ENCODE data around the gene G6PC3. TPM values are rescaled to one million over a fixed set of nuclear protein-coding genes. Genes with fewer than 3 reads are reported as not detected.

Gene G6PC3
- total RNA-seq, 1 experiment from 2014 or later: 99.6 TPM

GRCh38 chr17:44102849-44103622 is 32.5 kb downstream of the G6PC3 start:
- no TSS peak for BruUV-seq (replicated peaks)
- no peaks in the 10 kb centered on the region for H3K9me3 Mint-ChIP-seq (ENCODE audit: low read depth, unreplicated experiment)
- CTCF ChIA-PET: interaction anchor here (0.6 to 1.9 kb wide), 2 partner anchors 12 to 70 kb away, joined by 7 to 13 read pairs; no protein-coding TSS in a partner anchor
- peaks cover 9% of the 10 kb centered on the region for H3K4me1 Mint-ChIP-seq (ENCODE audit: low read depth, unreplicated experiment)
- no peak for DNase-seq
- TF ChIP-seq, protein P1, sequence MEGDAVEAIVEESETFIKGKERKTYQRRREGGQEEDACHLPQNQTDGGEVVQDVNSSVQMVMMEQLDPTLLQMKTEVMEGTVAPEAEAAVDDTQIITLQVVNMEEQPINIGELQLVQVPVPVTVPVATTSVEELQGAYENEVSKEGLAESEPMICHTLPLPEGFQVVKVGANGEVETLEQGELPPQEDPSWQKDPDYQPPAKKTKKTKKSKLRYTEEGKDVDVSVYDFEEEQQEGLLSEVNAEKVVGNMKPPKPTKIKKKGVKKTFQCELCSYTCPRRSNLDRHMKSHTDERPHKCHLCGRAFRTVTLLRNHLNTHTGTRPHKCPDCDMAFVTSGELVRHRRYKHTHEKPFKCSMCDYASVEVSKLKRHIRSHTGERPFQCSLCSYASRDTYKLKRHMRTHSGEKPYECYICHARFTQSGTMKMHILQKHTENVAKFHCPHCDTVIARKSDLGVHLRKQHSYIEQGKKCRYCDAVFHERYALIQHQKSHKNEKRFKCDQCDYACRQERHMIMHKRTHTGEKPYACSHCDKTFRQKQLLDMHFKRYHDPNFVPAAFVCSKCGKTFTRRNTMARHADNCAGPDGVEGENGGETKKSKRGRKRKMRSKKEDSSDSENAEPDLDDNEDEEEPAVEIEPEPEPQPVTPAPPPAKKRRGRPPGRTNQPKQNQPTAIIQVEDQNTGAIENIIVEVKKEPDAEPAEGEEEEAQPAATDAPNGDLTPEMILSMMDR (IDR thresholded peaks at IDR 0.05; ENCODE audit: unreplicated experiment): no peak
- intact Hi-C loops (cut with micrococcal nuclease; ENCODE audit: unreplicated experiment): no loop called here
- H3K27ac Mint-ChIP-seq (ENCODE audit: unreplicated experiment): peak overlapping the region; percentile 13
- H3K27me3 Mint-ChIP-seq (ENCODE audit: unreplicated experiment): no peaks in the 10 kb centered on the region
- no peak overlapping the region for H3K4me3 Mint-ChIP-seq (ENCODE audit: low read depth, unreplicated experiment)
- peaks cover 4% of the 10 kb centered on the region for H3K36me3 Mint-ChIP-seq (ENCODE audit: insufficient read depth, unreplicated experiment)

DNA sequence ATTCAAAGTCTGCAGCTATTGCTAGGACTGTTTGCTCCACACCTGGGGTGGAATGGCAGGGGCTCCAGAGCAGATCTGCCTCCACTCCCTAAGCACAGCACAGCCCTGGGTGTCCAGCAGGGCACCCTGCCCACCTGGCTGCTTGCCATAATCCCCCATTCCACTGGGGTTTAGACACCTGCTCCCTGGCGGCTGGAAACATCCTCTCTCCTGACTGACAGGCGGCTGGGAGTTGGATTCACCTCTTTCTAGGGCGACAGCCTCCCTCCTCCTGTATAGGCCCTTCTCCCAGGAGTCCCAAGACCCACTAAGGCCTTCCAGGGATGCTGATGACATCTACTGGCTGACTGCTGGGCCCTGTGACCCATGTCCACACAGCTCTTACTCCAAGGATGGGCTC is 34.9 kb downstream of the G6PC3 start:
- H3K27me3 Mint-ChIP-seq (ENCODE audit: unreplicated experiment): no peaks in the 10 kb centered on the region
- peaks cover 9% of the 10 kb centered on the region for H3K4me1 Mint-ChIP-seq (ENCODE audit: low read depth, unreplicated experiment)
- CTCF ChIA-PET: no interaction called here
- no peak overlapping the region for H3K4me3 Mint-ChIP-seq (ENCODE audit: low read depth, unreplicated experiment)
- H3K27ac Mint-ChIP-seq (ENCODE audit: unreplicated experiment): no peak overlapping the region
- TF ChIP-seq, protein P1 (IDR thresholded peaks at IDR 0.05; ENCODE audit: unreplicated experiment): no peak
- DNase-seq: no peak
- intact Hi-C loops (cut with micrococcal nuclease; ENCODE audit: unreplicated experiment): no loop called here
- H3K9me3 Mint-ChIP-seq (ENCODE audit: low read depth, unreplicated experiment): no peaks in the 10 kb centered on the region
- no peaks in the 10 kb centered on the region for H3K36me3 Mint-ChIP-seq (ENCODE audit: insufficient read depth, unreplicated experiment)
- no TSS peak for BruUV-seq (replicated peaks)

GRCh38 chr17:44105941-44106340 is 35.4 kb downstream of the G6PC3 start:
- no TSS peak for BruUV-seq (replicated peaks)

GRCh38 chr17:44106801-44107200 is 36.3 kb downstream of the G6PC3 start:
- Mint-ChIP-seq H3K27ac (ENCODE audit: unreplicated experiment) (no peak overlapping the region), H3K36me3 (ENCODE audit: insufficient read depth, unreplicated experiment) (peaks cover 9% of the 10 kb centered on the region), H3K9me3 (ENCODE audit: low read depth, unreplicated experiment) (no peaks in the 10 kb centered on the region), H3K27me3 (ENCODE audit: unreplicated experiment) (no peaks in the 10 kb centered on the region), H3K4me3 (ENCODE audit: low read depth, unreplicated experiment) (no peak overlapping the region), H3K4me1 (ENCODE audit: low read depth, unreplicated experiment) (peaks cover 9% of the 10 kb centered on the region)
- CTCF ChIA-PET: interaction anchor here (0.6 to 0.9 kb wide), 4 partner anchors 9 to 328 kb away, joined by 3 to 6 read pairs (median 4); partner anchors contain the start of gene DUSP3
- TF ChIP-seq, protein P1 (IDR thresholded peaks at IDR 0.05; ENCODE audit: unreplicated experiment): no peak
- no TSS peak for BruUV-seq (replicated peaks)
- intact Hi-C loops (cut with micrococcal nuclease; ENCODE audit: unreplicated experiment): no loop called here
- no peak for DNase-seq

More at GRCh38 chr17:44105941-44106340, 35.4 kb downstream of the G6PC3 start:
- Mint-ChIP-seq H3K36me3 (ENCODE audit: insufficient read depth, unreplicated experiment) (peaks cover under 1% of the 10 kb centered on the region), H3K27me3 (ENCODE audit: unreplicated experiment) (no peaks in the 10 kb centered on the region), H3K4me3 (ENCODE audit: low read depth, unreplicated experiment) (no peak overlapping the region), H3K9me3 (ENCODE audit: low read depth, unreplicated experiment) (no peaks in the 10 kb centered on the region), H3K4me1 (ENCODE audit: low read depth, unreplicated experiment) (peaks cover 9% of the 10 kb centered on the region), H3K27ac (ENCODE audit: unreplicated experiment) (no peak overlapping the region)
- no peak for DNase-seq
- CTCF ChIA-PET: no interaction called here
- TF ChIP-seq, protein P1 (IDR thresholded peaks at IDR 0.05; ENCODE audit: unreplicated experiment): no peak
- intact Hi-C loops (cut with micrococcal nuclease; ENCODE audit: unreplicated experiment): no loop called here

Data from Calu3 (cell line).